H9 (cell line): Measurements from ENCODE around the gene E2F4. TPM values are rescaled to one million over a fixed set of nuclear protein-coding genes. Genes with fewer than 3 reads are reported as not detected.
A peak's percentile ranks its signal among the peaks of the same experiment; 100 is the strongest.

Experiments
- DNase-seq: peaks from one replicate; pipeline ENCODE4 v3.0.0-alpha.2; 2017
- H2AFZ ChIP-seq: one replicate; pipeline ENCODE4 v1.6.1; 2013; ENCODE audit warnings: mild to moderate bottlenecking, low read length, control low read depth, moderate library complexity
- H2AK5ac ChIP-seq: 2 replicates; pipeline ENCODE4 v1.6.1; 2013; ENCODE audit warnings: low read length, control low read depth, mixed read lengths; ENCODE audit not compliant: insufficient read length
- H2BK120ac ChIP-seq: one replicate; pipeline ENCODE4 v1.6.1; 2013; ENCODE audit warnings: low read depth, mild to moderate bottlenecking, low read length, control low read depth, inconsistent platforms; ENCODE audit not compliant: poor library complexity, severe bottlenecking
- H2BK12ac ChIP-seq: 2 replicates; pipeline ENCODE4 v1.6.1; 2013; ENCODE audit warnings: low read length, control low read depth, mixed read lengths, low read depth; ENCODE audit not compliant: insufficient read length
- H2BK15ac ChIP-seq: 2 replicates; pipeline ENCODE4 v1.6.1; 2013; ENCODE audit warnings: low read depth, low read length, control low read depth
- H2BK20ac ChIP-seq: one replicate; pipeline ENCODE4 v1.6.1; 2013; ENCODE audit warnings: low read depth, mild to moderate bottlenecking, low read length, control low read depth, inconsistent platforms; ENCODE audit not compliant: poor library complexity, severe bottlenecking
- H2BK5ac ChIP-seq: 2 replicates; pipeline ENCODE4 v1.6.1; 2013; ENCODE audit warnings: low read length, control low read depth, mixed read lengths; ENCODE audit not compliant: insufficient read length
- H3K14ac ChIP-seq: 2 replicates; pipeline ENCODE4 v1.6.1; 2013; ENCODE audit warnings: low read length, control low read depth; ENCODE audit not compliant: insufficient read depth
- H3K18ac ChIP-seq: 2 replicates; pipeline ENCODE4 v1.6.1; 2013; ENCODE audit warnings: low read depth, mild to moderate bottlenecking, mixed read lengths, low read length, control low read depth; ENCODE audit not compliant: insufficient read length
- H3K23ac ChIP-seq: 2 replicates; pipeline ENCODE4 v1.6.1; 2013; ENCODE audit warnings: low read length, control low read depth, mixed read lengths, low read depth; ENCODE audit not compliant: insufficient read length
- H3K23me2 ChIP-seq: 2 replicates; pipeline ENCODE4 v1.6.1; 2013; ENCODE audit warnings: low read depth, mild to moderate bottlenecking, mixed read lengths, low read length, control low read depth; ENCODE audit not compliant: insufficient read length, poor library complexity, severe bottlenecking
- H3K27ac ChIP-seq: 2 replicates; pipeline ENCODE4 v1.5.1; 2013; ENCODE audit warnings: low read length, control low read depth, mixed read lengths, low read depth; ENCODE audit not compliant: insufficient read length
- H3K27me3 ChIP-seq: 2 replicates; pipeline ENCODE4 v1.6.1; 2013; ENCODE audit warnings: low read length, control low read depth, inconsistent platforms; ENCODE audit not compliant: insufficient read depth
- H3K4ac ChIP-seq: 2 replicates; pipeline ENCODE4 v1.6.1; 2013; ENCODE audit warnings: low read depth, mild to moderate bottlenecking, control low read depth, inconsistent platforms, low read length, moderate library complexity
- H3K4me1 ChIP-seq: 2 replicates; pipeline ENCODE4 v1.6.1; 2013; ENCODE audit warnings: low read length, control low read depth, inconsistent platforms; ENCODE audit not compliant: insufficient read depth
- H3K4me2 ChIP-seq: 2 replicates; pipeline ENCODE4 v1.6.1; 2013; ENCODE audit warnings: low read length, control low read depth, mixed read lengths; ENCODE audit not compliant: insufficient read length, insufficient read depth
- H3K56ac ChIP-seq: 2 replicates; pipeline ENCODE4 v1.6.1; 2013; ENCODE audit warnings: low read depth, mild to moderate bottlenecking, mixed read lengths, low read length, control low read depth; ENCODE audit not compliant: insufficient read length
- H3K79me1 ChIP-seq: 2 replicates; pipeline ENCODE4 v1.6.1; 2013; ENCODE audit warnings: low read depth, mild to moderate bottlenecking, moderate library complexity, low read length, control low read depth, inconsistent platforms; ENCODE audit not compliant: insufficient read depth, poor library complexity, severe bottlenecking
- H3K79me2 ChIP-seq: 2 replicates; pipeline ENCODE4 v1.6.1; 2013; ENCODE audit warnings: low read length, control low read depth, inconsistent platforms; ENCODE audit not compliant: insufficient read depth
- H3K9ac ChIP-seq: 2 replicates; pipeline ENCODE4 v1.6.1; 2013; ENCODE audit warnings: low read length, control low read depth, mixed read lengths; ENCODE audit not compliant: insufficient read length; ENCODE audit errors: extremely low read depth
- H3K9me3 ChIP-seq: one replicate; pipeline ENCODE4 v1.6.1; 2013; ENCODE audit warnings: low read depth, low read length, inconsistent platforms; ENCODE audit not compliant: control insufficient read depth
- H3T11ph ChIP-seq: one replicate; pipeline ENCODE4 v1.6.1; 2013; ENCODE audit warnings: mild to moderate bottlenecking, low read length, control low read depth, inconsistent platforms
- H4K20me1 ChIP-seq: one replicate; pipeline ENCODE4 v1.6.1; 2013; ENCODE audit not compliant: control insufficient read depth, insufficient read length, insufficient read depth
- H4K5ac ChIP-seq: 2 replicates; pipeline ENCODE4 v1.6.1; 2013; ENCODE audit warnings: low read depth, mild to moderate bottlenecking, mixed read lengths, low read length, control low read depth; ENCODE audit not compliant: insufficient read length
- H4K8ac ChIP-seq: replicated peaks from 2 replicates; pipeline ENCODE4 v1.6.1; 2013; ENCODE audit warnings: low read length, control low read depth, mixed read lengths, low read depth; ENCODE audit not compliant: insufficient read length
- H4K91ac ChIP-seq: 2 replicates; pipeline ENCODE4 v1.6.1; 2013; ENCODE audit warnings: low read depth, mild to moderate bottlenecking, moderate library complexity, mixed read lengths, low read length, control low read depth; ENCODE audit not compliant: insufficient read length
- H3K27ac Mint-ChIP-seq, 3 experiments: 2 replicates in 2 of 3; 3 replicates in 1 of 3; pipeline ENCODE4 v1.8.0; 2020 to 2021; ENCODE audit warnings: mixed read lengths in 3 of 3, mild to moderate bottlenecking in 1 of 3, moderate library complexity in 1 of 3
- H3K27me3 Mint-ChIP-seq: 2 replicates; pipeline ENCODE4 v1.8.0; 2021; ENCODE audit warnings: low read depth, mild to moderate bottlenecking, moderate library complexity, mixed read lengths
- H3K36me3 Mint-ChIP-seq, 3 experiments: 2 replicates in 2 of 3; 3 replicates in 1 of 3; pipeline ENCODE4 v1.8.0; 2020 to 2021; ENCODE audit warnings: low read depth in 3 of 3, mixed read lengths in 3 of 3; ENCODE audit not compliant: insufficient read depth in 1 of 3
- H3K4me1 Mint-ChIP-seq, 2 experiments: 2 replicates each; pipeline ENCODE4 v1.8.0; 2020; ENCODE audit warnings: mixed read lengths in 2 of 2
- H3K4me3 Mint-ChIP-seq, 2 experiments: 2 replicates in 1 of 2; 3 replicates in 1 of 2; pipeline ENCODE4 v1.8.0; 2020 to 2021; ENCODE audit warnings: mild to moderate bottlenecking in 2 of 2, mixed read lengths in 2 of 2, moderate library complexity in 1 of 2
- H3K9me3 Mint-ChIP-seq, 2 experiments: 2 replicates in 1 of 2; 3 replicates in 1 of 2; pipeline ENCODE4 v1.8.0; 2020; ENCODE audit warnings: mild to moderate bottlenecking in 2 of 2, mixed read lengths in 2 of 2, moderate library complexity in 1 of 2
- WGBS: extraction: QIAGEN DNeasy Blood & Tissue Kit; methylation state at CpG from one replicate; pipeline ENCODE4 v1.1.7; 2013; ENCODE audit warnings: missing lambda C conversion rate, low lambda C conversion rate, mixed read lengths; ENCODE audit not compliant: insufficient read length; ENCODE audit errors: extremely low coverage; 5-methylcytosine and 5-hydroxymethylcytosine counted together
- total RNA-seq: library from RNA; stranded (reverse); gene quantifications from 2 replicates; pipeline ENCODE4 v1.2.1, GENCODE V29; 2021
- TF ChIP-seq, protein P1 (sequence below): fragments of 200-600 bp; sonication (generic); conservative IDR thresholded peaks from 3 replicates; pipeline ENCODE4 v1.8.0; 2021; ENCODE audit warnings: antibody characterized with exemption, mild to moderate bottlenecking

Gene E2F4
- total RNA-seq, 1 experiment from 2014 or later: 116 TPM

DNA sequence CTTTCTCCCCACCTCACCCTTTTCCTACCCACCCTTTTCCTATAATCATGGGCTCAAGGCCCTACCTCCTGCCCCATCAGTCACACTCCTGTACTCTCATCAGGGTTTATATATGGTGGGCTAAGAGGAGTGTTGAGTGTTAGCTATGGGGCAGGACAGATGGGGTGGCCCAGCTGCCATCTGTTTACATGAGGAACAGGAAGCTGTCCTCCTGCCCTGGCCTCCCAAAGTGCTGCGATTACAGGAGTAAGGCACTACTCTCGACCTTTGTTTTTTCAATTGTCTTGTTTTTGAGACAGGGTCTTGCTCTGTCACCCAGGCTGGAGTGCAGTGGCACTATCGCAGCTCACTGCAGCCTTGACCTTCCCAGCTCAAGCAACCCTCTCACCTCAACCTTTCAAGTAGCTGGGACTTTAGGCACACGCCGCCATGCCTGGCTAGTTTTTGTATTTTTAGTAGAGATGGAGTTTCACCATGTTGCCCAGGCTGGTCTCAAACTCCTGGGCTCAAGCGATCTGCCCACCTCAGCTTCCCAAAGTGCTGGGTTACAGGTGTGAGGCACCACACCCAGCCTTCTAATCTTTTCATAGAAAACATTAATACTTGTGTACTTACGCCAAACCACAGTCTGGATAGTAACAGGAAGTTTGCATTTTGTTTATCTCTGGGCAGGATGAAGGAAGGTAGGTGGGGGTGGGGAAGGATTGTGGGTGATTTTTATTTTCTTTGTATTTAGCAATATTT lies 33.9 kb upstream of the E2F4 start:
- no peaks in the 10 kb centered on the region for H4K20me1 ChIP-seq
- peaks cover 20% of the 10 kb centered on the region for H3K23me2 ChIP-seq
- no peak overlapping the region for H2BK15ac ChIP-seq
- peak overlapping the region in 1 of 2 experiments; percentile 79; a peak in 3 of 5 replicates for H3K4me3 Mint-ChIP-seq
- H2BK120ac ChIP-seq: no peak overlapping the region
- H2BK5ac ChIP-seq: no peak overlapping the region
- H3K27me3 ChIP-seq: peaks cover 90% of the 10 kb centered on the region
- peaks cover 7 to 19% of the 10 kb centered on the region in 2 experiments for H3K4me1 Mint-ChIP-seq
- H3K23ac ChIP-seq: no peak overlapping the region
- no peaks in the 10 kb centered on the region for H3K79me1 ChIP-seq
- no peak overlapping the region for H4K5ac ChIP-seq
- H3K27me3 Mint-ChIP-seq: peaks cover 100% of the 10 kb centered on the region
- no peaks in the 10 kb centered on the region for H3K79me2 ChIP-seq
- H3K4me1 ChIP-seq: no peaks in the 10 kb centered on the region
- WGBS: no CpG with 5 or more reads among the region's 7 CpGs
- H3K36me3 Mint-ChIP-seq: no peaks in the 10 kb centered on the region; a peak in 1 of 7 replicates
- no peak overlapping the region for H3K27ac ChIP-seq
- no peak overlapping the region for H2AK5ac ChIP-seq
- no peak overlapping the region for H3T11ph ChIP-seq
- no peak overlapping the region for H3K14ac ChIP-seq
- H4K91ac ChIP-seq: no peak overlapping the region
- no peak overlapping the region for H3K56ac ChIP-seq
- H3K18ac ChIP-seq: no peak overlapping the region
- H2BK12ac ChIP-seq: no peak overlapping the region
- no peak overlapping the region for H2BK20ac ChIP-seq
- H2AFZ ChIP-seq: no peak overlapping the region
- H3K4ac ChIP-seq: no peak overlapping the region
- TF ChIP-seq, protein P1, sequence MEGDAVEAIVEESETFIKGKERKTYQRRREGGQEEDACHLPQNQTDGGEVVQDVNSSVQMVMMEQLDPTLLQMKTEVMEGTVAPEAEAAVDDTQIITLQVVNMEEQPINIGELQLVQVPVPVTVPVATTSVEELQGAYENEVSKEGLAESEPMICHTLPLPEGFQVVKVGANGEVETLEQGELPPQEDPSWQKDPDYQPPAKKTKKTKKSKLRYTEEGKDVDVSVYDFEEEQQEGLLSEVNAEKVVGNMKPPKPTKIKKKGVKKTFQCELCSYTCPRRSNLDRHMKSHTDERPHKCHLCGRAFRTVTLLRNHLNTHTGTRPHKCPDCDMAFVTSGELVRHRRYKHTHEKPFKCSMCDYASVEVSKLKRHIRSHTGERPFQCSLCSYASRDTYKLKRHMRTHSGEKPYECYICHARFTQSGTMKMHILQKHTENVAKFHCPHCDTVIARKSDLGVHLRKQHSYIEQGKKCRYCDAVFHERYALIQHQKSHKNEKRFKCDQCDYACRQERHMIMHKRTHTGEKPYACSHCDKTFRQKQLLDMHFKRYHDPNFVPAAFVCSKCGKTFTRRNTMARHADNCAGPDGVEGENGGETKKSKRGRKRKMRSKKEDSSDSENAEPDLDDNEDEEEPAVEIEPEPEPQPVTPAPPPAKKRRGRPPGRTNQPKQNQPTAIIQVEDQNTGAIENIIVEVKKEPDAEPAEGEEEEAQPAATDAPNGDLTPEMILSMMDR: no peak
- H4K8ac ChIP-seq: no peak overlapping the region
- no peaks in the 10 kb centered on the region for H3K9me3 ChIP-seq
- DNase-seq: no peak
- peaks cover 3 to 9% of the 10 kb centered on the region in 2 experiments; a peak in 3 of 5 replicates for H3K9me3 Mint-ChIP-seq
- no peak overlapping the region for H3K4me2 ChIP-seq
- no peak overlapping the region for H3K9ac ChIP-seq
- no peak overlapping the region for H3K27ac Mint-ChIP-seq
